Tibial artery (tissue), 4 donors: ENCODE data around the gene UNC5CL.

ENCODE experiments used
- DNase-seq, 2 donors: peaks; one replicate each; pipeline ENCODE4 v3.0.0-alpha.2; 2019
- H3K27ac ChIP-seq, 2 donors: fragments of 200-600 bp; sonication (generic) in 1 of 2; 1 replicate in 1 of 2; 2 replicates in 1 of 2; pipeline ENCODE4 v1.5.1; 2018 to 2019; ENCODE audit warnings: mild to moderate bottlenecking in 1 of 2
- H3K27me3 ChIP-seq, 2 donors: fragments of 200-600 bp; sonication (generic) in 1 of 2; one replicate each; pipeline versions ENCODE4 v1.5.1 to v1.6.0; 2016 to 2019
- H3K36me3 ChIP-seq, 3 donors: fragments of 200-600 bp; sonication (generic) in 2 of 3; one replicate each; pipeline ENCODE4 v1.5.1; 2016 to 2019; ENCODE audit warnings: mild to moderate bottlenecking in 2 of 3
- H3K4me1 ChIP-seq, 4 donors: fragments of 200-600 bp; sonication (generic) in 2 of 4; 1 replicate in 3 of 4; 2 replicates in 1 of 4; pipeline ENCODE4 v1.5.1; 2016 to 2019
- H3K4me3 ChIP-seq, 2 donors: fragments of 200-600 bp; sonication (generic) in 1 of 2; 1 replicate in 1 of 2; 2 replicates in 1 of 2; pipeline ENCODE4 v1.5.1; 2018 to 2019; ENCODE audit warnings: mild to moderate bottlenecking in 2 of 2
- H3K9me3 ChIP-seq, 3 donors: fragments of 200-600 bp; sonication (generic) in 1 of 3; one replicate each; pipeline ENCODE4 v1.5.1; 2016 to 2019
- CTCF ChIP-seq, 2 experiments: fragments of 200-600 bp in 1 of 2; fragments of 450-650 bp in 1 of 2; IDR thresholded peaks; one replicate each; pipeline ENCODE4 v1.5.1; 2017 to 2019; ENCODE audit warnings: antibody characterized with exemption in 2 of 2, mild to moderate bottlenecking in 1 of 2, moderate library complexity in 1 of 2
- intact Hi-C: fragments of 100-400 bp; cut with DNase I; formaldehyde crosslinking; loops from one replicate; pipeline ENCODE4 v1.15.0; 2023; ENCODE audit warnings: low total_unique reads

Gene UNC5CL

GRCh38 chr6:41061196-41061726 lies 22.2 kb upstream of the UNC5CL start:
- no peak overlapping the region for H3K4me3 ChIP-seq

GRCh38 chr6:41059556-41059955 lies 20.5 kb upstream of the UNC5CL start:
- no peak overlapping the region for H3K4me3 ChIP-seq

More at GRCh38 chr6:41061196-41061726, 22.2 kb upstream of the UNC5CL start:
- H3K9me3 ChIP-seq, result no peaks in the 10 kb centered on the region
- no peak for TF ChIP-seq CTCF (IDR thresholded peaks at IDR 0.05)
- peaks cover 20 to 45% (median 39%) of the 10 kb centered on the region in 3 donors for H3K36me3 ChIP-seq
- no peak overlapping the region for H3K27ac ChIP-seq
- DNase-seq, result no peak
- H3K4me1 ChIP-seq, result peaks cover 0 to 6% (median 0%) of the 10 kb centered on the region in 4 donors
- intact Hi-C loops, result loop anchor here (10.0 kb wide), 1 partner anchor 56 kb away; no protein-coding TSS in a partner anchor
- H3K27me3 ChIP-seq, result no peaks in the 10 kb centered on the region

GRCh38 chr6:41058783-41059181 lies 19.8 kb upstream of the UNC5CL start:
- Histone ChIP-seq H3K9me3 (no peaks in the 10 kb centered on the region), H3K27ac (no peak overlapping the region), H3K36me3 (peaks cover 6 to 31% (median 23%) of the 10 kb centered on the region in 3 donors), H3K4me3 (no peak overlapping the region), H3K4me1 (peaks cover 0 to 6% (median 0%) of the 10 kb centered on the region in 4 donors), H3K27me3 (no peaks in the 10 kb centered on the region)
- no peak for DNase-seq
- intact Hi-C loops, result no loop called here
- TF ChIP-seq CTCF (IDR thresholded peaks at IDR 0.05), result no peak

More at GRCh38 chr6:41059556-41059955, 20.5 kb upstream of the UNC5CL start:
- Histone ChIP-seq H3K4me1 (peaks cover 0 to 6% (median 0%) of the 10 kb centered on the region in 4 donors), H3K36me3 (peaks cover 14 to 39% (median 29%) of the 10 kb centered on the region in 3 donors), H3K27ac (no peak overlapping the region), H3K27me3 (no peaks in the 10 kb centered on the region), H3K9me3 (no peaks in the 10 kb centered on the region)
- intact Hi-C loops, result no loop called here
- no peak for DNase-seq
- TF ChIP-seq CTCF (IDR thresholded peaks at IDR 0.05), result no peak

GRCh38 chr6:41056768-41057490 lies 17.9 kb upstream of the UNC5CL start:
- Histone ChIP-seq H3K27me3 (no peaks in the 10 kb centered on the region), H3K4me1 (peaks cover 0 to 6% (median 0%) of the 10 kb centered on the region in 4 donors), H3K36me3 (peaks cover 0 to 22% (median 14%) of the 10 kb centered on the region in 3 donors), H3K27ac (no peak overlapping the region), H3K4me3 (no peak overlapping the region), H3K9me3 (no peaks in the 10 kb centered on the region)
- no peak for DNase-seq
- intact Hi-C loops, result no loop called here
- TF ChIP-seq CTCF (IDR thresholded peaks at IDR 0.05), result no peak

- Histone ChIP-seq H3K4me3 (no peak overlapping the region), H3K36me3 (peaks cover 0 to 23% (median 0%) of the 10 kb centered on the region in 3 donors), H3K9me3 (no peaks in the 10 kb centered on the region), H3K4me1 (peaks cover 0 to 6% (median 0%) of the 10 kb centered on the region in 4 donors), H3K27me3 (no peaks in the 10 kb centered on the region), H3K27ac (no peak overlapping the region)
- DNase-seq, result no peak
- intact Hi-C loops, result no loop called here
- no peak for TF ChIP-seq CTCF (IDR thresholded peaks at IDR 0.05)
Observed at GRCh38 chr6:41055149-41055548, 16.1 kb upstream of the UNC5CL start.
